ENCODE measurements around the gene MMD. TPM values are rescaled to one million over a fixed set of nuclear protein-coding genes. Genes with fewer than 3 reads are reported as not detected.

Gene MMD
- polyA plus RNA-seq, 1 donor from 2014 or later: 111 TPM

GRCh38 chr17:55386796-55387332, 34.8 kb downstream of the MMD start:
- Histone ChIP-seq H4K20me1 (ENCODE audit: insufficient read depth) (no peaks in the 10 kb centered on the region), H3K4me3 (ENCODE audit: low read length) (no peak overlapping the region), H3K4me2 (ENCODE audit: low read length) (no peak overlapping the region), H3K27me3 (ENCODE audit: insufficient read depth, low read depth, low read length) (no peaks in the 10 kb centered on the region), H3F3A (ENCODE audit: insufficient read depth, low read length, poor library complexity, severe bottlenecking) (no peaks in the 10 kb centered on the region), H2AFZ (ENCODE audit: low read depth, low read length) (no peak overlapping the region), H3K36me3 (ENCODE audit: insufficient read depth, low read length) (no peaks in the 10 kb centered on the region), H3K9me2 (ENCODE audit: insufficient read depth, low read length) (no peaks in the 10 kb centered on the region), H3K79me2 (replicated peaks; ENCODE audit: insufficient read depth, low read length) (no peaks in the 10 kb centered on the region), H3K9me3 (ENCODE audit: low read length) (no peaks in the 10 kb centered on the region), H3K27ac (ENCODE audit: low read length) (no peak overlapping the region), H3K9ac (ENCODE audit: low read length) (no peak overlapping the region)
- TF ChIP-seq EZH2 (IDR thresholded peaks at IDR 0.05; ENCODE audit: borderline replicate concordance, insufficient read depth, low read length, poor library complexity, severe bottlenecking): no peak
- no peak for TF ChIP-seq RAD21 (conservative IDR thresholded peaks at IDR 0.05)
- no peak for TF ChIP-seq TAF1 (IDR thresholded peaks at IDR 0.05; ENCODE audit: low read depth)
- TF ChIP-seq MXI1 (conservative IDR thresholded peaks at IDR 0.05; ENCODE audit: poor library complexity, severe bottlenecking): no peak
- TF ChIP-seq REST (IDR thresholded peaks at IDR 0.05; ENCODE audit: borderline replicate concordance): no peak
- TF ChIP-seq POLR2AphosphoS5 (IDR thresholded peaks at IDR 0.05): no peak
- no peak for TF ChIP-seq CTCF (IDR thresholded peaks at IDR 0.05; ENCODE audit: poor library complexity, severe bottlenecking)

- no peak overlapping the region for H3K4me3 ChIP-seq (ENCODE audit: low read length)
- H3K27ac ChIP-seq (ENCODE audit: low read length): no peak overlapping the region
- no peak for TF ChIP-seq RAD21 (conservative IDR thresholded peaks at IDR 0.05)
- TF ChIP-seq TAF1 (IDR thresholded peaks at IDR 0.05; ENCODE audit: low read depth): no peak
- TF ChIP-seq SMC3 (conservative IDR thresholded peaks at IDR 0.05; ENCODE audit: poor library complexity): no peak
- no peak for TF ChIP-seq MXI1 (conservative IDR thresholded peaks at IDR 0.05; ENCODE audit: poor library complexity, severe bottlenecking)
- TF ChIP-seq CTCF (IDR thresholded peaks at IDR 0.05; ENCODE audit: poor library complexity, severe bottlenecking): no peak
- TF ChIP-seq POLR2AphosphoS5 (IDR thresholded peaks at IDR 0.05): no peak
- TF ChIP-seq EZH2 (IDR thresholded peaks at IDR 0.05; ENCODE audit: borderline replicate concordance, insufficient read depth, low read length, poor library complexity, severe bottlenecking): no peak
- no peak for TF ChIP-seq EP300 (conservative IDR thresholded peaks at IDR 0.05; ENCODE audit: poor library complexity, severe bottlenecking)
Observed at GRCh38 chr17:55384643-55385232, 36.9 kb downstream of the MMD start.

More at GRCh38 chr17:55384643-55385232, 36.9 kb downstream of the MMD start:
- H3K9me2 ChIP-seq (ENCODE audit: insufficient read depth, low read length): no peaks in the 10 kb centered on the region
- no peak overlapping the region for H2AFZ ChIP-seq (ENCODE audit: low read depth, low read length)
- no peaks in the 10 kb centered on the region for H3K9me3 ChIP-seq (ENCODE audit: low read length)
- no peaks in the 10 kb centered on the region for H3K79me2 ChIP-seq (replicated peaks; ENCODE audit: insufficient read depth, low read length)
- H3K4me2 ChIP-seq (ENCODE audit: low read length): no peak overlapping the region
- H3K36me3 ChIP-seq (ENCODE audit: insufficient read depth, low read length): no peaks in the 10 kb centered on the region
- no peak overlapping the region for H3K9ac ChIP-seq (ENCODE audit: low read length)
- H4K20me1 ChIP-seq (ENCODE audit: insufficient read depth): no peaks in the 10 kb centered on the region
- no peaks in the 10 kb centered on the region for H3K27me3 ChIP-seq (ENCODE audit: insufficient read depth, low read depth, low read length)
- no peaks in the 10 kb centered on the region for H3F3A ChIP-seq (ENCODE audit: insufficient read depth, low read length, poor library complexity, severe bottlenecking)
